GM21360 (cell line): Measurements from ENCODE around the gene RAB15.
"Not testable (repeated sequence)": the region's sequence is repeated elsewhere in the genome, so short reads cannot be mapped to it uniquely, and the experiment has no call there.

Source experiments
- ATAC-seq: cut with Tn5 transposase; IDR thresholded peaks from one replicate; pipeline ENCODE4 v1.9.1; 2021; ENCODE audit warnings: mild to moderate bottlenecking, moderate library complexity; ENCODE audit not compliant: unreplicated experiment

RAB15 gene

DNA sequence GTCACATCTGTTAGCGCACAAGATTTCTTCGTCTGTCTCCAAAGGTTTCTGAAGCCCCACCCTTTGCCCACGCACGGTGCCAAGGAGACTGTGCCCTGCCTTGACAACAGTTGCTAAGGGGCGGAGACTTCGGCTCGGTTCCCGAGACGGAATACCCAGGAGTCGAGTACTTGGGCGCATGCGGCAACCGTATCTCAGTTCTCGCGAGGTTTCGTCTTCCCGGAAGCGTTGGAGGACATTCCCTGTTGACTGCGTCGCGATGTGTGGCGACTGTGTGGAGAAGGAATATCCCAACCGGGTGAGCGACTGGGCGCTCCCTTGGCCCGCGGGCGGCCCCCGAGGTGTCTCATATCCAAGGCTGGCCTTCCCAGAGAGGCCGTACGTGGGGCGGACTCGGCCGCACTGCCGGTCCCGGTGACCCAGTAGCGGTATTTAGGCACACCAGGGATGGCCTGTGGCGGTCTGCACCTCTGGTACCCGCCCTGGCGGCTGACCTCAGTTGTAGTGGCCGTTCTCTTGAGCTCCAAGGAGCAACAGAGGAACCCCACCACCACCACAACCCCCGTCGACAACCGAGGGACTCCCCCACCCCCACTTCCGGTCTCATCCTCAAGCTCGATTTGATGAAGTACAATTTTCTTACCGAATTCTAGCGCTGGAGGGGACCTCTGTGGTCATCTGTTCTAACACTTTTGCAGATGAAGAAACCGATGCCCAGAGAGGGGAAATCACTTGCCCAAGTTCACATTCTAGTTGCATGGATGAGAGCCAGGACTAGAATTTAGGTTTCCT is 57.7 kb downstream of the RAB15 start, which contains the start of gene CHURC1:
CHURC1 (plus strand) TSS at position 219 of the 792 bp plus-strand sequence; CDS start at position 260, 41 bp downstream.
- peak; percentile 96 for ATAC-seq

DNA sequence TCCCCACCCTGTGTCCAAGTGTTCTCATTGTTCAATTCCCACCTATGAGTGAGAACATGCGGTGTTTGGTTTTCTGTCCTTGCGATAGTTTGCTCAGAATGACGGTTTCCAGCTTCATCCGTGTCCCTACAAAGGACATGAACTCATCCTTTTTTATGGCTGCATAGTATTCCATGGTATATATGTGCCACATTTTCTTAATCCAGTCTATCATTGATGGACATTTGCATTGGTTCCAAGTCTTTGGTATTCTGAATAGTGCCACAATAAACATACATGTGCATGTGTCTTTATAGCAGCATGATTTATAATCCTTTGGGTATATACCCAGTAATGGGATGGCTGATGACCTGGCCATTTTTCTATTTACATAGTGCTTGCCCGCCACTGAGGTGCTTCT is 58.7 kb downstream of the RAB15 start:
- ATAC-seq: not testable (repeated sequence)

GRCh38 chr14:64912261-64912660 is 59.9 kb downstream of the RAB15 start:
- no peak for ATAC-seq

DNA sequence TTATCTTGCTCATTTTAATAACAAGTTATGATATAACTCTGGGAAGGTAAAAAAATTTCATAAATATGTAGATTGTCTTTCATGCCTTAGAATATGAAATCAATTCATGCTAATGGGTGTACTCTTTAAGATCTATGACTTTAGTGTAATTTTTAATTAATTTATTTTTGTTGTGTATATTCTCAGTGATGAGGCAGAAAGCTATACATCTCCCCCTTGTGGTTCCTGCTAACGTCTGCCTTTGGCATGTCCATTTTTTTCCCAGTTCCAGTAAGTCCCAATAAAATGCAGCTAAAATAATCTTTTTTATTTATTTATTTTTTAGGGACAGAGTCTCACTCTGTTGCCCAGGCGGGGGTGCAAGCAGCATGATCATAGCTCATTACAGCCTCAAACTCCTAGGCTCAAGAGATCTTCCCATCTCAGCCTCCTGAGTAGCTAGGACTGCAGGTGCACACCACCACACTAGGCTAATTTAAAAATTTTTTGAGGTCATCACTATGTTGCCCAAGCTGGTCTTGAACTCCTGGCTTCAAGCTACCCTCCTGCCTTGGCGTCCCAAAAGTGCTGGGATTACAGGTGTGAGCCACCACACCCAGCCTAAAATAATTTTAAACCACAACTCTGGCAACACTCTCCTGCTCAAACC is 61.2 kb downstream of the RAB15 start:
- no peak for ATAC-seq

DNA sequence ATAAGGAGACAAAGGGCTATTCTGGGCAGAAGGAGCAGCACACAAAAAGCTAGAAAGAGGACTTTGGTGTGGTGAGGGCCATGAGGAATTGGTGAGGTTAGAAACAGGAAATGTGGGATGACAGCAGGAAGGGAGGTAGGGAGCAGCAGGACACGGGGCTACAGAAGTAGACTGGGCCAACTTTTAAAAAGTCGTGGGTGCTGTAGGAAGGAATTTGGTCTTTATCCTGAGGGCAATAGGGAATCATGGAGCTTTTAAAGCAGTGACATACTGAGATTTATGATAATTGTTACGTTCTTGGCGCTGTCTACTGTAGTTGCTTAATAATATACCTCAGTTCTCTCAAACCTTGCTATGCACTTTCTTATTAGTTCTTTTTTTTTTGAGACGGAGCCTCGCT is 66.1 kb downstream of the RAB15 start:
- ATAC-seq: no peak

- no peak for ATAC-seq
Measured at GRCh38 chr14:64899958-64900357, 72.2 kb downstream of the RAB15 start.
